ENCODE measurements around the gene FLAD1.
"Not testable (repeated sequence)": the region's sequence is repeated elsewhere in the genome, so short reads cannot be mapped to it uniquely, and the experiment has no call there.

The FLAD1 gene

DNA sequence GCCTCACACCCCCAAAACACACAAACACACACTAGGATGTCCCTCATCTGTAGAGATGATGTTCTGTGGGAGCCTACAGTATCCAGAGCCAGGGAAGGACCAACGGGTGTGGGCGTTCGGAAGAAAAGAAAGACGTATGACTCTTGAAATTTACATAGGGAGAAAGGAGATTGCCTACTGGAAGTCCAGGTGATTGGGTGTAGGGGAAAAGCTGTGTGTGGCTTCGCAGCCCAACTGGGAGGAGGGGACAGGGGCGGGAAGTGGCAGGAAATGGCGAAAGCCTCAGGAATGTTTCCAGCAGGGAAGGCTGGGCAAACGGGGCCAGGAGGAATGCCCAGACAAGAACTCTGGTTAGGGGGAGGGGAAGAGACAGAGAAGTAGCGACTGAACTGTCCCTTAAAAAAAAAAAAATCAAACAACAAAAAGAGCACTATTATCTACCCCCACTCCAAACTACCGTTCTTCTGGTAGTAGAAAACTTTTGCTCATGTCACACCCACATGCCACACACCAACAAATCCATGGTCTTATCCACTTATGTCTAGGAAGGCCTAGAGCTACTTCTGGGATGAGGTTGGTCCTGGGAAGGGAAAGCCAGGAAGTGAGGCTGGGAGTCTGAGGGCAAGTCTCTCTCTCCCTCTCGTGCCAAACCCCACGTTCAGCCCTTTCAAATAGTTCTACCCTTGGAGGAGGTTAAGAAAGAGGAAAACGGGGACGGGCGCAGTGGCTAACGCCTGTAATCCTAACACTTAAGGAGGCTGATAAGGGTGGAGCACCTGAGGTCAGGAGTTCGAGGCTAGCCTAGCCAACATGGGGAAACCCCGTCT is 10.4 kb upstream of the FLAD1 start:
- DNase-seq (ENCODE audit: low read depth) = peak; percentile 85
- in situ Hi-C loops (cut with HindIII; ENCODE audit: low sequenced_read_pairs) = no loop called here
- TF ChIP-seq, protein P1, sequence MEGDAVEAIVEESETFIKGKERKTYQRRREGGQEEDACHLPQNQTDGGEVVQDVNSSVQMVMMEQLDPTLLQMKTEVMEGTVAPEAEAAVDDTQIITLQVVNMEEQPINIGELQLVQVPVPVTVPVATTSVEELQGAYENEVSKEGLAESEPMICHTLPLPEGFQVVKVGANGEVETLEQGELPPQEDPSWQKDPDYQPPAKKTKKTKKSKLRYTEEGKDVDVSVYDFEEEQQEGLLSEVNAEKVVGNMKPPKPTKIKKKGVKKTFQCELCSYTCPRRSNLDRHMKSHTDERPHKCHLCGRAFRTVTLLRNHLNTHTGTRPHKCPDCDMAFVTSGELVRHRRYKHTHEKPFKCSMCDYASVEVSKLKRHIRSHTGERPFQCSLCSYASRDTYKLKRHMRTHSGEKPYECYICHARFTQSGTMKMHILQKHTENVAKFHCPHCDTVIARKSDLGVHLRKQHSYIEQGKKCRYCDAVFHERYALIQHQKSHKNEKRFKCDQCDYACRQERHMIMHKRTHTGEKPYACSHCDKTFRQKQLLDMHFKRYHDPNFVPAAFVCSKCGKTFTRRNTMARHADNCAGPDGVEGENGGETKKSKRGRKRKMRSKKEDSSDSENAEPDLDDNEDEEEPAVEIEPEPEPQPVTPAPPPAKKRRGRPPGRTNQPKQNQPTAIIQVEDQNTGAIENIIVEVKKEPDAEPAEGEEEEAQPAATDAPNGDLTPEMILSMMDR (IDR thresholded peaks at IDR 0.05; ENCODE audit: low read depth, low read length, missing control alignments) = no peak
- peak overlapping the region; percentile 55 for H3K4me3 ChIP-seq (ENCODE audit: low read depth, low read length)

GRCh38 chr1:154973344-154974101 is 9.6 kb upstream of the FLAD1 start:
- H3K4me3 ChIP-seq (ENCODE audit: low read depth, low read length) = peak overlapping the region; percentile 55
- in situ Hi-C loops (cut with HindIII; ENCODE audit: low sequenced_read_pairs) = no loop called here
- peak; percentile 92 for DNase-seq (ENCODE audit: low read depth)
- TF ChIP-seq, protein P1 (IDR thresholded peaks at IDR 0.05; ENCODE audit: low read depth, low read length, missing control alignments) = peak; percentile 19

- in situ Hi-C loops (cut with HindIII; ENCODE audit: low sequenced_read_pairs) = no loop called here
Observed at GRCh38 chr1:154974102-154974807, 8.9 kb upstream of the FLAD1 start, which contains the start of gene CKS1B. TSS of gene CKS1B (plus strand) at chr1:154974681. CDS start at chr1:154974746, 65 bp downstream.

DNA sequence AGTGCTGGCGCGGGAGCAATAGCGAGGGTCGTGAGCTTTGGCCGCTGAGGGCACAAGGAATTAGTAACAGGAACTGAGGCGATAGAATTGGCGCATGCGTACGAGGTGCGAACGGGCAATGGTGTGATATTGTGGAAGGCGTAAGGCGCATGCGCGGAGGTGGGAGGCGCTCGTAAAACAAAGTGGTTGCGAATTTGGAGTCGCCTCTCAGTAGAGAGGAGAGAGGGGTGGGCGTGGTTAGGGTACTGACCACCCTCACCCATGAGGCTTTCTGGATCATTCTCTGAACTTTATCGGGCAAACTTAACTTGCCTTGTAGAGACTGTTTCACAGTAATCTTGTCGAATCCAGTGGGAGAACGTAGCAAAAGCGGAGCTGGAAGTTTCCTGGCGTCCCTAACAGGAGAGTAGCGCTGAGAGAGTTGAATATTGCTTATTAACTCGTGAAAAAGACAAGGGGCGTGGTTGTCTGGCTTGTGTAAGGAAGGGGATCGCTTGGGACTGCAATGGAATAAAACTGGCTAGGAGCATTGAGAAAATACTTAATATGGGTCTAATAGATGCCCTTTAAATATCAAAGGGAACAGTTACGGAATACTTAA is 8.2 kb upstream of the FLAD1 start:
- peak; percentile 90 for DNase-seq (ENCODE audit: low read depth)
- H3K4me3 ChIP-seq (ENCODE audit: low read depth, low read length) = peak overlapping the region; percentile 55
- in situ Hi-C loops (cut with HindIII; ENCODE audit: low sequenced_read_pairs) = no loop called here
- TF ChIP-seq, protein P1 (IDR thresholded peaks at IDR 0.05; ENCODE audit: low read depth, low read length, missing control alignments) = no peak

More at GRCh38 chr1:154974102-154974807, 8.9 kb upstream of the FLAD1 start, which contains the start of gene CKS1B:
- H3K4me3 ChIP-seq (ENCODE audit: low read depth, low read length) = peak within 1 kb of the TSS; percentile 55
- peak; percentile 100 for DNase-seq (ENCODE audit: low read depth)
- TF ChIP-seq, protein P1 (IDR thresholded peaks at IDR 0.05; ENCODE audit: low read depth, low read length, missing control alignments) = no peak

- in situ Hi-C loops (cut with HindIII; ENCODE audit: low sequenced_read_pairs) = no loop called here
Observed at GRCh38 chr1:154975409-154976059, 7.6 kb upstream of the FLAD1 start.

DNA sequence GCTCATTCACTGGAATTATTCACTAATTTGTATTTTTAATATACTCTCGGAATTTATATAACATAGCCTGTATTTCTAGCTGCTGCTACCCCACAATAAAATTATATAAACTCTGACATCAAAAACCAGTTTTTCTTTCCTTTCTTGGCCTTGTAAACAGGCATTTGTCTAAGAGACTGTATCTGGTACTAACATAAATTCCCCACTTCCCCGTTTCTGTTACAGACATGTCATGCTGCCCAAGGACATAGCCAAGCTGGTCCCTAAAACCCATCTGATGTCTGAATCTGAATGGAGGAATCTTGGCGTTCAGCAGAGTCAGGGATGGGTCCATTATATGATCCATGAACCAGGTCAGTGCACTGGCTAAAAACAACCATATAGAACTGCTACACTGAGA is 5.4 kb upstream of the FLAD1 start:
- in situ Hi-C loops (cut with HindIII; ENCODE audit: low sequenced_read_pairs) = not testable (repeated sequence)

More at GRCh38 chr1:154975409-154976059, 7.6 kb upstream of the FLAD1 start:
- peak overlapping the region; percentile 55 for H3K4me3 ChIP-seq (ENCODE audit: low read depth, low read length)
- DNase-seq (ENCODE audit: low read depth) = no peak
- TF ChIP-seq, protein P1 (IDR thresholded peaks at IDR 0.05; ENCODE audit: low read depth, low read length, missing control alignments) = no peak

More for the DNA sequence above, 5.4 kb upstream of the FLAD1 start:
- not testable (repeated sequence) for H3K4me3 ChIP-seq (ENCODE audit: low read depth, low read length); DNase-seq (ENCODE audit: low read depth)

All from astrocyte of the cerebellum (primary cell).